LHCN-M2 (cell line): ENCODE data around the gene C3orf62. TPM values are rescaled to one million over a fixed set of nuclear protein-coding genes. Genes with fewer than 3 reads are reported as not detected.

Experiments
- DNase-seq: peaks from one replicate; pipeline ENCODE4 v3.0.0-alpha.2; 2012; ENCODE audit warnings: low read depth
- polyA plus RNA-seq: library from polyadenylated mRNA; unstranded; fragments of >200 nt; gene quantifications from one replicate; pipeline ENCODE4 v1.2.1, GENCODE V29; 2012; ENCODE audit warnings: missing spikeins
- total RNA-seq: library from RNA; depleted of rRNA; stranded (reverse); fragments of >200 nt; gene quantifications from 2 replicates; pipeline ENCODE4 v1.2.3, GENCODE V29; 2014; rRNA removed

Gene C3orf62
- total RNA-seq = 0.71 and 1.3 TPM in 2 replicates
- 1.9 TPM for polyA plus RNA-seq

GRCh38 chr3:49276475-49277382 lies at the start of gene C3orf62:
C3orf62 (minus strand) TSS chr3:49277232; CDS start chr3:49276872, 360 bp downstream.
- peak; percentile 82 for DNase-seq

- DNase-seq = no peak
These were observed 47.7 kb upstream of the C3orf62 start for GRCh38 chr3:49324768-49325167.

GRCh38 chr3:49316696-49317457 lies 39.8 kb upstream of the C3orf62 start:
- no peak for DNase-seq

- DNase-seq = peak; percentile 77
These were observed 37.1 kb upstream of the C3orf62 start for GRCh38 chr3:49313896-49314688.

- no peak for DNase-seq
These were observed 34.3 kb upstream of the C3orf62 start for GRCh38 chr3:49311283-49311682.

GRCh38 chr3:49310677-49311076 lies 33.6 kb upstream of the C3orf62 start:
- DNase-seq = no peak

- DNase-seq = no peak
These were observed 28.6 kb upstream of the C3orf62 start for GRCh38 chr3:49305608-49306007.

- DNase-seq = no peak
These were observed 25.6 kb upstream of the C3orf62 start for GRCh38 chr3:49302613-49303012.

- no peak for DNase-seq
These were observed 23.6 kb upstream of the C3orf62 start for GRCh38 chr3:49300595-49300994.

GRCh38 chr3:49298511-49298910 lies 21.5 kb upstream of the C3orf62 start:
- DNase-seq = no peak

GRCh38 chr3:49296781-49297411 lies 19.9 kb upstream of the C3orf62 start:
- DNase-seq = peak; percentile 22

GRCh38 chr3:49295489-49296058 lies 18.5 kb upstream of the C3orf62 start:
- peak; percentile 67 for DNase-seq

GRCh38 chr3:49294343-49294742 lies 17.3 kb upstream of the C3orf62 start:
- no peak for DNase-seq

GRCh38 chr3:49283997-49284396 lies 7.0 kb upstream of the C3orf62 start:
- DNase-seq = no peak

- peak; percentile 38 for DNase-seq
These were observed 2.3 kb upstream of the C3orf62 start for GRCh38 chr3:49279376-49279775.

- no peak for DNase-seq
These were observed 1.5 kb upstream of the C3orf62 start for GRCh38 chr3:49278548-49278947.

GRCh38 chr3:49277383-49277775 lies 347 bp upstream of the C3orf62 start:
- DNase-seq = no peak

GRCh38 chr3:49273825-49274532 lies 3.1 kb downstream of the C3orf62 start:
- no peak for DNase-seq

- DNase-seq = no peak
These were observed 6.0 kb downstream of the C3orf62 start for GRCh38 chr3:49271047-49271446.

- no peak for DNase-seq
These were observed 6.9 kb downstream of the C3orf62 start for GRCh38 chr3:49270156-49270500.
